Measurements from ENCODE around the gene CDH13.

Gene CDH13

DNA sequence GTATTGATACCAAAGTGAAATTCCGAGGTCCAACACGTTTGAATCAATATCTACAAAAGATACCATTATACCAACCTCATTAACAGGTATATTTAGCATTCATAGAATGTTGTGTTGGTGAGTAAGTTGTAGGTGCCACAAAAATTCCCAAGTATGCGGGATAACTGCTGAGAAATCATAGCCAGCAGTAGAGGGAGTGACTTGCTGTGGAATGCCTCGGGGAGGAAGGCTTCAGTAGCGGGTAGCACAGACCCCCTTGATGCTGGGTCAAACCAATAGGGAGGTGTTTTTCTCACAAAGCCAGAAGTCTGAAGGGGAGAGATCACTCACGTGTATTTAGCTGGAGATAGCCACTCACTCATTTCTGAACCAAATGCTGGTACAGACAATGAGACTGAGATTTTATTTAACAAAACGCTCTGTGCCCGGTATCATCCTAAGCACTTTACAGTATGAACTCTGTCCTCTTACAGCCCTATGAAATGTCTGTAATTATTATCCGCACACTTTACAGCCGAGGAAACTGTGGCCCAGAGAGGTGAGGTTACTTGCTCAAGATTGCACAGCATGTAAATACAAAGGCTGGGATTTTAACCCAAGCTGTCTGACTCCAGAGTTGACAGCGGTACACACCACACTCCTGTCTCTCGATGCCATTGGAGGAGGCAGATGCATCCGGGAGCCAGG, 1204.1 kb downstream of the CDH13 start:
- DNase-seq, result peak; percentile 40

GRCh38 chr16:83831456-83831987, 1204.8 kb downstream of the CDH13 start:
- no peak for DNase-seq

- DNase-seq, result no peak
These were observed 1207.2 kb downstream of the CDH13 start for GRCh38 chr16:83833921-83834320.

GRCh38 chr16:83835586-83836566, 1209.1 kb downstream of the CDH13 start:
- peak; percentile 72 for DNase-seq

- DNase-seq, result no peak
These were observed 1210.8 kb downstream of the CDH13 start for GRCh38 chr16:83837566-83837965.

GRCh38 chr16:83838151-83838550, 1211.4 kb downstream of the CDH13 start:
- DNase-seq, result no peak

DNA sequence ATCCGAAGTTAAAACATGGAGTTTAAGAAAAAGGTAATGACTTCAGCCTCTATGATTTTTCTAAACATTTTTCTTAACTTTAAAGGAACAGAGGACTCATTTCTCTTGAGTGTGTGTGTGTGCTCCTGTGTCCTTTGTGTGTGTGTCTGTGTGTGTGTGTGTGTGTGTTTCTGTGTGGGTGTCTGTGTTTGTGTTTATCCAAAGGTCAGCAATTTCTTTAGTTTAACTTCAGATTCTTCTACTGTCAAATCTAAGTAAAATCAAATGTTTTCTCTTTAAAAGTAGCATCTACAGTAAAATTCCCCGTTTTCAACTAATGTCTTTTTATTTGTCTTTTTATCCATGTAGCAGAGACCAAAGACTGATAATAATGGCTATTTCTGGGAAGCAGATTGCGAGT, 1212.8 kb downstream of the CDH13 start:
- DNase-seq, result no peak

DNA sequence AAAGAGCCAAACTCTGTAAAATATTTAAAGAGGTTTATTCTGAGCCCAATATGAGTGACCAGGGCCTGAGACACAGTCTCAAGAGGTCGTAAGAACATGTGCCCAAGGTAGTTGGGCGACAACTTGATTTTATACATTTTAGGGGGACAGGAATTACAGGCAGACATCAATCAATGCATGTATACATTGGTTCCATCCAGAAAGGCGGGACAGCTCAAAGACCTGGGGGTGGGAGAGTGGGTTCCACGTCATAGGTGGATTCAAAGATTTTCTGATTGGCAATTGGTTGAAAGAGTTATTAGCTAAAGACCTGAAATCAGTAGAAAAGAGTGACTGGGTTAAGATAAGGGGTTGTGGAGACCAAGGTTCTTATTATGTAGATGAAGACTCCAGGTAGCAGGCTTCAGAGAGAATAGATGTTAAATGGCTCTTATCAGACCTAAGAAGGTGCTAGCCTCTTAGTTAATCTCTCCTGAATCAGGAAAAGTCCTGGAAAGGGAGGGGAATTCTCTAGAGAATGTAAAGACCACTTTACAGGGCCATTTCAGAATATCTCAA, 1213.4 kb downstream of the CDH13 start:
- DNase-seq, result no peak

GRCh38 chr16:83842291-83842690, 1215.5 kb downstream of the CDH13 start:
- no peak for DNase-seq

- DNase-seq, result no peak
These were observed 1216.2 kb downstream of the CDH13 start for GRCh38 chr16:83842756-83843507.

DNA sequence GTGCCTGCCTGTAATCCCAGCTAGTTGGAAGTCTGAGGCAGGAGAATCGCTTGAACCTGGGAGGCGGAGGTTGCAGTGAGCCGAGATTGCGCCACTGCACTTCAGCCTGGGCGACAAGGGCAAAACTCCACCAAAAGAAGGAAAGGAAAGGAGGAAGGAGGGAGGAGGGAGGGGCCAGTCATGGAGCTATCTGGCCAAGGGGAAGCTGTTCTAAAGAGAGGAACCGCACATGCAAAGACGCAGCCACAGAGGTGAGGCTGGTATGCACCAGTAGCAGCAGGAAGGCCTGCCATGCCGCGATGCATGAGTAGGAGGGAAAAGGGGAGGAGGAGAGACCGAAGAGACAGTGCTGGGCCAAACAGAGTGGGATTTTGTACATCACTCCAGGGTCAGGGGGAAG, 1216.9 kb downstream of the CDH13 start:
- DNase-seq, result no peak

- no peak for DNase-seq
These were observed 1218.5 kb downstream of the CDH13 start for GRCh38 chr16:83845263-83845662.

GRCh38 chr16:83847371-83848225, 1220.8 kb downstream of the CDH13 start:
- DNase-seq, result no peak

DNA sequence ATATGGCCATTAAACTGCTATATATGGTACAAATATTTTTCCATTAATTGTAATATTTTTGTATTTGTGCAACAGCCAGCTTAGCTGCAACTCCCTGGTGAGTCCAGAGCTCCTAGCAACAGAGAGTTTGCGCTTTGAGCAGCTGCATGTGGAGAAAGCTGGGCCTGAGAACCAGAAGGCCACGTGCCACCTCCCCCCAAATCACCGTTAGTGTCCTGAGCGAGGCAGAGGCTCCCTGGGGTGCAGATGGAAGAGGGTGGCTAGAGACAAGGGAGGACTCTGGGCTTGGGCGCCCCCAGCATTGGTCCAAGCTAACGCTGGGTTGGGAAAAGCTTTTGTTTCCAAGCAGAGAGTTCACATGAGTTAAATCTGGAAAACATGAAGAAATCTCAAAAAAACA, 1222.7 kb downstream of the CDH13 start:
- no peak for DNase-seq
